T-cell (primary cell): ENCODE data around the gene GPSM1. TPM values are rescaled to one million over a fixed set of nuclear protein-coding genes. Genes with fewer than 3 reads are reported as not detected.

Source experiments
- ATAC-seq, 4 experiments: fragments of 200-7000 bp in 3 of 4; fragments of 150-1000 bp in 1 of 4; cut with Tn5 transposase; replicated peaks in 1 of 4; 1 replicate in 3 of 4; 2 replicates in 1 of 4; pipeline ENCODE4 v1.10.0; 2021; ENCODE audit warnings: moderate library complexity in 3 of 4, mild to moderate bottlenecking in 2 of 4, moderate number of reproducible peaks in 1 of 4
- CTCF ChIA-PET, 2 donors: fragments of 300-600 bp; sonication (Branson Sonifier 250); formaldehyde crosslinking; loops; one replicate each; lab custom pipeline; 2022; ENCODE audit warnings: antibody characterized with exemption in 2 of 2; lab: Charles Lee
- POLR2A ChIA-PET, 2 donors: fragments of 300-600 bp; sonication (Branson Sonifier 250); formaldehyde crosslinking; loops; one replicate each; lab custom pipeline; 2022; ENCODE audit warnings: antibody characterized with exemption in 2 of 2; lab: Charles Lee
- DNase-seq, 35 experiments: peaks; one replicate each; pipeline versions ENCODE4 v3.0.0 to v3.0.0-alpha.2; 2013 to 2023
- H3K27ac ChIP-seq: one replicate; pipeline ENCODE4 v1.5.1; 2013; ENCODE audit warnings: low read length
- H3K27me3 ChIP-seq, 2 experiments: replicated peaks in 1 of 2; 1 replicate in 1 of 2; 2 replicates in 1 of 2; pipeline versions ENCODE4 v1.6.1 to v1.7.0; 2013; ENCODE audit warnings: low read length in 1 of 2, mixed read lengths in 1 of 2; ENCODE audit not compliant: control insufficient read depth in 2 of 2, insufficient read depth in 2 of 2; ENCODE audit errors: extremely low read depth in 1 of 2
- H3K36me3 ChIP-seq, 2 donors: 1 replicate in 1 of 2; 2 replicates in 1 of 2; pipeline versions ENCODE4 v1.6.1 to v1.7.0; 2013; ENCODE audit warnings: low read length in 1 of 2; ENCODE audit not compliant: control insufficient read depth in 2 of 2, insufficient read depth in 1 of 2; ENCODE audit errors: extremely low read depth in 1 of 2
- H3K4me1 ChIP-seq, 2 experiments: 1 replicate in 1 of 2; 2 replicates in 1 of 2; pipeline versions ENCODE4 v1.6.1 to v1.7.0; 2013; ENCODE audit warnings: low read length in 2 of 2, mixed read lengths in 1 of 2; ENCODE audit not compliant: insufficient read depth in 2 of 2, control insufficient read depth in 1 of 2; ENCODE audit errors: extremely low read depth in 1 of 2
- H3K4me3 ChIP-seq, 2 donors: 1 replicate in 1 of 2; 2 replicates in 1 of 2; pipeline versions ENCODE4 v1.5.1 to v1.7.0; 2013; ENCODE audit warnings: mild to moderate bottlenecking in 2 of 2, low read length in 1 of 2, moderate library complexity in 1 of 2; ENCODE audit not compliant: control insufficient read depth in 1 of 2; ENCODE audit errors: extremely low read depth in 1 of 2
- H3K9me3 ChIP-seq: 2 replicates; pipeline ENCODE4 v1.7.0; 2013
- H3K27ac Mint-ChIP-seq, 2 donors: one replicate each; pipeline ENCODE4 v1.8.0; 2020 to 2021; ENCODE audit warnings: mild to moderate bottlenecking in 2 of 2, mixed read lengths in 2 of 2
- H3K27me3 Mint-ChIP-seq, 2 donors: one replicate each; pipeline ENCODE4 v1.8.0; 2021 to 2022; ENCODE audit warnings: mixed read lengths in 2 of 2
- H3K36me3 Mint-ChIP-seq: one replicate; pipeline ENCODE4 v1.8.0; 2021; ENCODE audit warnings: mixed read lengths
- H3K4me1 Mint-ChIP-seq, 3 donors: one replicate each; pipeline ENCODE4 v1.8.0; 2020 to 2022; ENCODE audit warnings: mixed read lengths in 3 of 3, mild to moderate bottlenecking in 1 of 3
- H3K4me3 Mint-ChIP-seq, 3 donors: one replicate each; pipeline ENCODE4 v1.8.0; 2020 to 2022; ENCODE audit warnings: mild to moderate bottlenecking in 3 of 3, mixed read lengths in 3 of 3, moderate library complexity in 3 of 3
- H3K9me3 Mint-ChIP-seq, 3 donors: one replicate each; pipeline ENCODE4 v1.8.0; 2020 to 2022; ENCODE audit warnings: mixed read lengths in 3 of 3
- WGBS: methylation state at CpG from one replicate; pipeline ENCODE4 v1.1.5; 2013; ENCODE audit warnings: missing lambda C conversion rate; ENCODE audit not compliant: insufficient coverage; 5-methylcytosine and 5-hydroxymethylcytosine counted together
- total RNA-seq, 35 experiments: library from RNA in 6 of 35; stranded (reverse) in 6 of 35; fragments of 120-200 nt in 1 of 35; gene quantifications; one replicate each; pipeline versions ENCODE4 v1.2.1 to v1.2.4 and lab custom pipeline; 2013 to 2026

Gene GPSM1
- total RNA-seq, 5 donors from 2014 or later (not counting 1 experiment from before 2014, with no cell fraction given) = 8.6 to 11.5 (median 9.7) TPM

DNA sequence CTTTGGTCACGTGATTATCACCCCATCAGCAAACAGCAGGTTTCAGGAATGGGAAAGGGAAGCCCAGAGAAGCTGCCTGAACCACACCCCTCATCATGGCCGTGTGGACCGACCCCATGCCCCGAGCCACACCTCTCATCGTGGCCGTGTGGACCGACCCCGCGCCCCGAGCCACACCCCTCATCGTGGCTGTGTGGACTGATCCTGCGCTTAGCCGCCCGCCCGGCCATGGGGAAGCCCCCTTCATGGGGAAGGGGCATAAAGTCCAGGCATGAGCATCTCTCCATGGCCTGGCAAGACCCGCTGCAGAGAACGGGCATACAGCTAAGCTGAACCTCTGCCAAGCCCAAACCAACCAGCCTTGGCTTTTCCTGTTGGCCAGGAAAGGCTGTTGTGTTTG, 66.2 kb downstream of the GPSM1 start:
- CTCF ChIA-PET = no interaction called here
- Histone ChIP-seq H3K36me3 (peaks cover under 1 to 80% of the 10 kb centered on the region in 2 donors), H3K4me3 (no peak overlapping the region), H3K27me3 (peaks cover 0 to 4% of the 10 kb centered on the region in 2 experiments), H3K27ac (no peak overlapping the region), H3K9me3 (no peaks in the 10 kb centered on the region), H3K4me1 (peaks cover 0 to 4% of the 10 kb centered on the region in 2 experiments)
- Mint-ChIP-seq H3K9me3 (no peaks in the 10 kb centered on the region), H3K36me3 (peaks cover 39% of the 10 kb centered on the region), H3K27me3 (no peaks in the 10 kb centered on the region), H3K4me3 (no peak overlapping the region), H3K27ac (no peak overlapping the region), H3K4me1 (peaks cover under 1 to 7% (median 6%) of the 10 kb centered on the region in 3 donors)
- POLR2A ChIA-PET = interaction anchor here in 1 of 2 donors (0.5 kb wide), 2 partner anchors 12 to 23 kb away, joined by 3 to 4 read pairs; no protein-coding TSS in a partner anchor
- DNase-seq (no peak), ATAC-seq (no peak)
- 92% methylated on average over 8 of the region's 17 CpGs for WGBS

DNA sequence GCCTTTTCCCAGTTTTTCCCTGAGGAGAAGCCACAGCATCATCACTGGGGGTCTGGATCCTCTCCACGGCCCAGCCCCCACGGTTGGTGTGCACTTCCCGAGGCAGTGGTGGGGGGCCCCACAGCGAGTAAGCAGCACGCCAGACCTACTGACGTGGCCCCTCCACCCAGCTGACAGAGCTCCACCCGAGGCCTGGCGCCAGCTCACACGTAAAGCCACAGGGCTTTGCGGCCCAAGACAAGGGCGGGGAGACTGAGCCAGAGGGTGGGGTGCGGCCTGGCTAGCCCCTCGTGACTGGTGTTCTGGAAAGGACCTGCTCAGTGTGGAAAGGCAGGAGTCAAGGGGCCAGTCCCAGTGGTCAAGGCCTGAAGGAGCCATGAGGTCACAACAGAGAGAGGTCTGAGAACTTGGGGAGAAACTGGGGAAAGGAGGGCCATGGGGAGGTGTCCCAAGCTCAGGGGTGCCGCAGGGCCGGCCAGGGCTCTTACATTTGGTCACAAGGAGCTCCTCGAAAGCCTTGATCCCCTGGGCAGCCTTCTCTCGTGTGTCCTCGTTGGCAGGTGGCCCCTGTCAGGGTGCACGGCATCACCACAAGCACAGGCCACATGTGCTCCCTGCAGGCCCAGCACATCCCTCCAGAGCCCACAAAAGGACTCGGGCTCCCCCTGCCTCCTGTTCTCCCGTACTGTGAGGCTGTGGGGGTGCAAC, 67.1 kb downstream of the GPSM1 start:
- DNase-seq (no peak), ATAC-seq (no peak)
- POLR2A ChIA-PET = interaction anchor here in 1 of 2 donors (0.5 kb wide), 1 partner anchor 13 kb away, joined by 4 read pairs; no protein-coding TSS in a partner anchor
- no peaks in the 10 kb centered on the region for H3K9me3 ChIP-seq
- no peak overlapping the region for H3K4me3 Mint-ChIP-seq
- peaks cover 4 to 13% of the 10 kb centered on the region in 2 experiments for H3K4me1 ChIP-seq
- WGBS = 94% methylated on average over 21 of the region's 21 CpGs
- H3K27me3 Mint-ChIP-seq = no peaks in the 10 kb centered on the region
- H3K36me3 Mint-ChIP-seq = peaks cover 33% of the 10 kb centered on the region
- H3K4me1 Mint-ChIP-seq = peaks cover 9 to 16% (median 15%) of the 10 kb centered on the region in 3 donors
- CTCF ChIA-PET = no interaction called here
- no peak overlapping the region for H3K4me3 ChIP-seq
- peaks cover 0 to 4% of the 10 kb centered on the region in 2 experiments for H3K27me3 ChIP-seq
- no peak overlapping the region for H3K27ac Mint-ChIP-seq
- peaks cover 0 to 71% of the 10 kb centered on the region in 2 donors for H3K36me3 ChIP-seq
- H3K27ac ChIP-seq = no peak overlapping the region
- H3K9me3 Mint-ChIP-seq = no peaks in the 10 kb centered on the region

DNA sequence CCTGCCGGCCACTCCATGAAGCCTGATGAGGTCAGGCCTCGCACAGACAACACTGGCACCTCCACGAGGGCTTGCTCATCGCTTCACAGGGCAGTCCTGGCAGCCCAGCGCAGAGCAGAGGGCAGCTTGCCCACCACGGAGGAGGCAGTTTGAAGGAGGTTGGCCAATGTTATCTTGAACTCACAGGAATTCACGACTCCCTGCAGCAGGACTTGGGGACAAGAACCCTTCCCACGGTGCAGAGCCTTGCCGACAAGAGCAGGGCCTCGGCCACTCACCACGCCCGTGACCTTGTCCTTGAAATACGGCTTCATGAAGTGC, 67.6 kb downstream of the GPSM1 start:
- Mint-ChIP-seq H3K4me1 (peaks cover 9 to 16% (median 15%) of the 10 kb centered on the region in 3 donors), H3K9me3 (no peaks in the 10 kb centered on the region), H3K27ac (no peak overlapping the region), H3K27me3 (no peaks in the 10 kb centered on the region), H3K4me3 (no peak overlapping the region), H3K36me3 (peaks cover 30% of the 10 kb centered on the region)
- Histone ChIP-seq H3K27ac (no peak overlapping the region), H3K9me3 (no peaks in the 10 kb centered on the region), H3K27me3 (peaks cover 0 to 4% of the 10 kb centered on the region in 2 experiments), H3K4me3 (no peak overlapping the region), H3K36me3 (peaks cover 0 to 66% of the 10 kb centered on the region in 2 donors), H3K4me1 (peaks cover 4 to 14% of the 10 kb centered on the region in 2 experiments)
- CTCF ChIA-PET = no interaction called here
- DNase-seq (no peak), ATAC-seq (no peak)
- POLR2A ChIA-PET = no interaction called here
- 91% methylated on average over 4 of the region's 13 CpGs for WGBS

DNA sequence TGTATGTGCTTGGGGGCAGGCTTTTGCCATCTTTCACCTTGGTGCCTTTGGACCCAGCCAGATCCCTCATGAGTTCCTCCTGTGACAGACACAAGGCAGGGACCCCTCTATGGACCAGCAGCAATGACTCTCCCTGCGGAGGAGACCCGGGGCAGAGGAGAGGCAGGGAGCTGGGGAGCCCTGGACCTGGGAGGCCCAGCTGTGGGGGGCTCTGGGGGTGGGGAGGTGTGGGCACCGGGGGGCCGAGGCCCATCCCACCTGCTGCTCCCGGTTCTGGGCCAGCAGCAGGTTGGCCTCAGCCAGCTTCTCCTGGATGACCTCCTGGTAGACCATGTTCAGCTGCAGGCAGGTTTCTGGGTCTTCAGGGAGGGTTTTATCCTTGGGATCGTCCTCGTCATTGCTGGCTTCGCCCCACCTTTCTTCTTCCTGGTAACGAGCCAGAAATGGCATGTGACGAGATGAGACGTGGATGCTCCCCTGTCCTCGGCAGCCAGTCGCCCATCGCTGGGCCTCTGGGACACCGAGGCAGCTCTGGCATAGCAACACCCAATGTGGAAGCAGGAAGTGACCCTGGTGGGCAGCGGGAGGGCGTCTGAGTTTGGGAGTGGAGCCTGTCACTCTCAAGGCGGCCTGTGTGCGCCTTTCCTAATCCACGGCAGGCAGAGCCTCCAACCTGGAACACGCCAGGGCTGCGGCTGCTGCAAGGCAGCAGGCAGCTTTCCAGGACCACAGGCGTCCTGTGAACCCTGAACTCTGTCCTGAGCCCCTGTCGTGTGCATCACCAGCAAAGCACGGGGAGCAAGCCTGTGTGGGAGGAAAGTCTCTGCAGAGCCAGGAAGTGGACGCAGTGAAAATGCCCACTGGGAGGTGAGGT, 68.2 kb downstream of the GPSM1 start:
- ATAC-seq = no peak
- no peaks in the 10 kb centered on the region for H3K9me3 Mint-ChIP-seq
- H3K4me3 Mint-ChIP-seq = no peak overlapping the region
- peaks cover 0 to 4% of the 10 kb centered on the region in 2 experiments for H3K27me3 ChIP-seq
- no peaks in the 10 kb centered on the region for H3K27me3 Mint-ChIP-seq
- H3K36me3 ChIP-seq = peaks cover 0 to 65% of the 10 kb centered on the region in 2 donors
- no peak for DNase-seq
- peaks cover 13 to 19% (median 16%) of the 10 kb centered on the region in 3 donors for H3K4me1 Mint-ChIP-seq
- H3K9me3 ChIP-seq = no peaks in the 10 kb centered on the region
- ChIA-PET POLR2A (no interaction called here), CTCF (interaction anchor here in 1 of 2 donors (0.5 kb wide), 1 partner anchor 276 kb away, joined by 3 read pairs; no protein-coding TSS in a partner anchor)
- WGBS = 95% methylated on average over 23 of the region's 26 CpGs
- H3K27ac ChIP-seq = no peak overlapping the region
- H3K4me3 ChIP-seq = no peak overlapping the region
- no peak overlapping the region for H3K27ac Mint-ChIP-seq
- H3K4me1 ChIP-seq = peaks cover 5 to 19% of the 10 kb centered on the region in 2 experiments
- H3K36me3 Mint-ChIP-seq = peaks cover 29% of the 10 kb centered on the region

DNA sequence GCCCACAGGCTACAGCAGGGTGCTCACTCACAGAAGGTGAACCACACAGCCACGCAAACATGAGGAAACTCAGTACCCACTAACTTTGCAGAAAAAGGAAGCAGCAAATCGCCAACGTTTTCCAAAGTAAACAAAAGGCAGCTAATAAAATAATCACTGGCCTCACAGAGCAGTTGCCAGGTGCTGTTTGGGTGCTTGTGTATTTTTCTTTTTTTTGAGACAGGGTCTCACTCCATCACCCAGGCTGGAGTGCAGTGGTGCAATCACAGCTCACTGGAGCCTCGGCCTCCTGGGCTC, 68.8 kb downstream of the GPSM1 start:
- Mint-ChIP-seq H3K36me3 (peaks cover 28% of the 10 kb centered on the region), H3K4me3 (no peak overlapping the region), H3K4me1 (peaks cover 15 to 21% (median 18%) of the 10 kb centered on the region in 3 donors), H3K27ac (no peak overlapping the region), H3K27me3 (no peaks in the 10 kb centered on the region), H3K9me3 (no peaks in the 10 kb centered on the region)
- no peak for ATAC-seq
- WGBS = 100% methylated on average over 2 of the region's 4 CpGs
- ChIA-PET POLR2A (interaction anchor here in 1 of 2 donors (0.6 kb wide), 1 partner anchor 23 kb away, joined by 4 read pairs; no protein-coding TSS in a partner anchor), CTCF (interaction anchor here in 1 of 2 donors (0.5 to 1.1 kb wide), 2 partner anchors 14 to 275 kb away, joined by 3 read pairs; no protein-coding TSS in a partner anchor)
- DNase-seq = no peak
- H3K4me1 ChIP-seq = peaks cover 8 to 25% of the 10 kb centered on the region in 2 experiments
- H3K36me3 ChIP-seq = peaks cover 0 to 64% of the 10 kb centered on the region in 2 donors
- H3K27ac ChIP-seq = no peak overlapping the region
- H3K4me3 ChIP-seq = no peak overlapping the region
- H3K9me3 ChIP-seq = no peaks in the 10 kb centered on the region
- H3K27me3 ChIP-seq = peaks cover 0 to 4% of the 10 kb centered on the region in 2 experiments

DNA sequence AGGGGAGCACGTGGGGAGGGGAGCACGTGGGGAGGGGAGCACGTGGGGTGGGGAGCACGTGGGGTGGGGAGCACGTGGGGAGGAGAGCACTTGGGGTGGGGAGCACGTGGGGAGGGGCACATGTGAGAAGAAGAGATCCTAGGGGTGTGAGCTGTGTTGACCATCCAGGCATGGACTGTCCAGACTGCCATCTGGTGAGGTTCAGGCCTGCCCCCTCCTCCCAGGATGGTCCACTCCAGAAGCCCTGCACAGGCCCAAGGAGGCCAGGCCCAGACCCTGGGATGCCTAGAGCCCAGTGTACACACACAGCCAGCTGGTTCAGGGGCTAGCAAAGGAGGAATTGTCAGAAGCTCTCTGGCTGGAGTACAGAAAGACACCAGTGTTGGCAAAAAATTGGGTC, 70.3 kb downstream of the GPSM1 start:
- Histone ChIP-seq H3K27me3 (peaks cover 0 to 4% of the 10 kb centered on the region in 2 experiments), H3K27ac (no peak overlapping the region), H3K4me1 (peaks cover 8 to 34% of the 10 kb centered on the region in 2 experiments), H3K36me3 (peaks cover 0 to 52% of the 10 kb centered on the region in 2 donors), H3K4me3 (no peak overlapping the region), H3K9me3 (no peaks in the 10 kb centered on the region)
- 79% methylated on average over 2 of the region's 6 CpGs for WGBS
- H3K27me3 Mint-ChIP-seq = no peaks in the 10 kb centered on the region
- H3K4me3 Mint-ChIP-seq = no peak overlapping the region
- H3K9me3 Mint-ChIP-seq = no peaks in the 10 kb centered on the region
- H3K4me1 Mint-ChIP-seq = peaks cover 15 to 33% (median 20%) of the 10 kb centered on the region in 3 donors
- ChIA-PET CTCF (no interaction called here), POLR2A (interaction anchor here in 1 of 2 donors (0.6 kb wide), 1 partner anchor 508 kb away, joined by 4 read pairs; no protein-coding TSS in a partner anchor)
- no peak overlapping the region for H3K27ac Mint-ChIP-seq
- DNase-seq (no peak), ATAC-seq (no peak)
- H3K36me3 Mint-ChIP-seq = peaks cover 20% of the 10 kb centered on the region
